Erythroblast (primary cell): ENCODE measurements around the gene HEATR5A.

ENCODE experiments used
- GATA1 ChIP-seq: IDR thresholded peaks from 2 replicates; pipeline ENCODE4 v1.6.1; 2011; ENCODE audit warnings: low read depth, mild to moderate bottlenecking, control low read depth, low read length, moderate library complexity
- POLR2A ChIP-seq: IDR thresholded peaks from 2 replicates; pipeline ENCODE4 v1.6.1; 2011; ENCODE audit warnings: mild to moderate bottlenecking, low read length

DNA sequence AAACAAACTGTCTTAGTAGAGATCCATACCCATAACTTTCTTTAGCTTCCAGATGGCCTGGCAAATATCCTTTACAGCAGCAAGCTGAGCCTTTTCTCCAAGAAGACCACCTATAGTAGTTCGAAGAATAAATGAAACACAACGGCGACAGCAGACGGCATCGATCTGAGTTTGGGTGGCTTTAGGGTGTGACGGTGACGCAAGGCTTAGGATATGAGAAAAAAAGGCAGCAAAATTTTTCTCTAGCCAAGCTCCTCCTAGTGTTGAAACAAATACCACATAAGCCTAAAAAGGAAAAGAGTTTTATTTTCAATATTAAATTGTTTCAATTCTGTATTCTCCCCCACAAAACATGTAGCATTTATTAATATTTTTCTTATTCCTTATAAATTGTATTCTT lies 33.3 kb downstream of the HEATR5A start:
- TF ChIP-seq POLR2A = no peak
- TF ChIP-seq GATA1 = no peak
